HL-60 (cell line): Measurements from ENCODE around the gene SVEP1.

Source experiments
- DNase-seq, 2 experiments: peaks; one replicate each; pipeline ENCODE4 v3.0.0-alpha.2; 2010 to 2020; ENCODE audit warnings: low read depth in 1 of 2, low spot score in 1 of 2
- H3K27ac ChIP-seq: fragments of 250-450 bp; sonication (Bioruptor Pico); replicated peaks from 2 replicates; pipeline ENCODE4 v1.5.1; 2020; ENCODE audit warnings: mild to moderate bottlenecking, moderate library complexity
- H3K27me3 ChIP-seq: fragments of 250-450 bp; sonication (Bioruptor Pico); 2 replicates; pipeline ENCODE4 v1.5.1; 2021; ENCODE audit warnings: mild to moderate bottlenecking, moderate library complexity; ENCODE audit not compliant: insufficient read depth, poor library complexity, severe bottlenecking
- H3K4me3 ChIP-seq: replicated peaks from 2 replicates; pipeline ENCODE4 v1.5.1; 2011; ENCODE audit warnings: mild to moderate bottlenecking, control low read depth, low read length; ENCODE audit not compliant: insufficient read depth
- GABPA ChIP-seq: IDR thresholded peaks from 2 replicates; pipeline ENCODE4 v1.6.1; 2012; ENCODE audit warnings: low read depth
- POLR2AphosphoS5 ChIP-seq: IDR thresholded peaks from 2 replicates; pipeline ENCODE4 v1.6.1; 2012; ENCODE audit warnings: low read depth
- REST ChIP-seq: IDR thresholded peaks from 2 replicates; pipeline ENCODE4 v1.6.1; 2012; ENCODE audit warnings: low read depth; ENCODE audit not compliant: insufficient replicate concordance
- SPI1 ChIP-seq: IDR thresholded peaks from 2 replicates; pipeline ENCODE4 v1.6.1; 2012; ENCODE audit warnings: low read depth, mild to moderate bottlenecking, borderline replicate concordance
- TF ChIP-seq, protein P1 (sequence below): IDR thresholded peaks from one replicate; pipeline ENCODE4 v1.5.1; 2011; ENCODE audit warnings: low read length, control low read depth, inconsistent platforms; ENCODE audit not compliant: insufficient read depth

SVEP1 gene

DNA sequence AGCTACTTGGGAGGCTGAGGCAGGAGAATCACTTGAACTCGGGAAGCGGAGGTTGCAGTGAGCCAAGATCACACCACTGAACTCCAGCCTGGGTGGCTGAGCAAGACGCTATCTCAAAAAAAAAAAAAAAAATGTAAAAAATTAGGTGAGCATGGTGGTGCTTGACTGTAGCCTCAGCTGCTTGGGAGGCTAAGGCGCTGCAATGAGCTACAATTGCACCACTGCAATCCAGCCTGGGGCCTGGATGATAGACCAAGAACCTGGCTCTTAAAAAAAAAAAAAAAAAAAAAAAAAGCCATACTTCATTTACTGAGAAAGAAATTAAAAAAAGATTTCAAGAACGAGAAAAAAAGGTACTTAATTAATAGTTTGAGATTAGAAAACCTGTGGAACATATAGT, 62.1 kb downstream of the SVEP1 start:
- Histone ChIP-seq H3K4me3 (no peak overlapping the region), H3K27ac (no peak overlapping the region), H3K27me3 (no peaks in the 10 kb centered on the region)
- TF ChIP-seq SPI1 (no peak), POLR2AphosphoS5 (no peak), REST (no peak), GABPA (no peak)
- TF ChIP-seq, protein P1, sequence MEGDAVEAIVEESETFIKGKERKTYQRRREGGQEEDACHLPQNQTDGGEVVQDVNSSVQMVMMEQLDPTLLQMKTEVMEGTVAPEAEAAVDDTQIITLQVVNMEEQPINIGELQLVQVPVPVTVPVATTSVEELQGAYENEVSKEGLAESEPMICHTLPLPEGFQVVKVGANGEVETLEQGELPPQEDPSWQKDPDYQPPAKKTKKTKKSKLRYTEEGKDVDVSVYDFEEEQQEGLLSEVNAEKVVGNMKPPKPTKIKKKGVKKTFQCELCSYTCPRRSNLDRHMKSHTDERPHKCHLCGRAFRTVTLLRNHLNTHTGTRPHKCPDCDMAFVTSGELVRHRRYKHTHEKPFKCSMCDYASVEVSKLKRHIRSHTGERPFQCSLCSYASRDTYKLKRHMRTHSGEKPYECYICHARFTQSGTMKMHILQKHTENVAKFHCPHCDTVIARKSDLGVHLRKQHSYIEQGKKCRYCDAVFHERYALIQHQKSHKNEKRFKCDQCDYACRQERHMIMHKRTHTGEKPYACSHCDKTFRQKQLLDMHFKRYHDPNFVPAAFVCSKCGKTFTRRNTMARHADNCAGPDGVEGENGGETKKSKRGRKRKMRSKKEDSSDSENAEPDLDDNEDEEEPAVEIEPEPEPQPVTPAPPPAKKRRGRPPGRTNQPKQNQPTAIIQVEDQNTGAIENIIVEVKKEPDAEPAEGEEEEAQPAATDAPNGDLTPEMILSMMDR = no peak
- no peak for DNase-seq

GRCh38 chr9:110514897-110515296, 64.6 kb downstream of the SVEP1 start:
- Histone ChIP-seq H3K27ac (no peak overlapping the region), H3K27me3 (no peaks in the 10 kb centered on the region), H3K4me3 (no peak overlapping the region)
- TF ChIP-seq, protein P1 = no peak
- TF ChIP-seq SPI1 = no peak
- DNase-seq = no peak

DNA sequence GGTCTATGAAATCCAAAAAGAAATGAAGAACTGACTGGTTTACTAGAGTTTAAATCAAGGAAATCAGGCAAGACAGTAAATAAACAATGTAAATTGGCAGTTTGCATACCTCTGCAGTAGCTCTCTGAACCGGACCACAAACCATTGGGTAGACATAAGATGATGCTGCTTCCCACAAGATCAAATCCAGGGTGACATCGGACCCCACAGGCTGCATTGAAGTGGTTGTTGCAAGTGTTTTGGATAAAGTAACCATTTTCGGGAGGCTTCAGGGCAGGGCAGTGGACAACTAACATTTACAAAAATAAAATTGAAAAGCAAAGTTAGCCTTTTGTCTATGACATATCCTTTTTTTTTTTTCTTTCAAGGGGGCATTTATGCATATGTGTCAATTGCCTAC, 66.7 kb downstream of the SVEP1 start:
- DNase-seq = no peak

More for the DNA sequence above, 66.7 kb downstream of the SVEP1 start:
- no peak overlapping the region for H3K27ac ChIP-seq
- H3K4me3 ChIP-seq = no peak overlapping the region
- TF ChIP-seq, protein P1 = no peak
- TF ChIP-seq GABPA (no peak), SPI1 (no peak), REST (no peak)
- H3K27me3 ChIP-seq = no peaks in the 10 kb centered on the region
